Liver (tissue), 3 donors: ENCODE results near the gene CDC42BPA.

ENCODE experiments used
- ATF3 ChIP-seq: IDR thresholded peaks from 2 replicates; pipeline ENCODE4 v1.6.1; 2016; ENCODE audit warnings: antibody characterized with exemption
- CTCF ChIP-seq: fragments of 150-350 bp; IDR thresholded peaks from 2 replicates; pipeline ENCODE4 v1.5.1; 2017; ENCODE audit warnings: improper control_type of control experiment, low read depth, low read length; ENCODE audit not compliant: missing input control
- EGR1 ChIP-seq, 2 donors: IDR thresholded peaks; 2 replicates each; pipeline ENCODE4 v1.6.1; 2016 to 2018; ENCODE audit warnings: antibody characterized with exemption in 2 of 2, low read depth in 2 of 2
- FOXA1 ChIP-seq: IDR thresholded peaks from 2 replicates; pipeline ENCODE4 v1.6.1; 2016; ENCODE audit warnings: antibody characterized with exemption
- GABPA ChIP-seq, 2 donors: IDR thresholded peaks in 1 of 2; conservative IDR thresholded peaks in 1 of 2; 2 replicates each; pipeline ENCODE4 v1.6.1; 2016; ENCODE audit warnings: antibody characterized with exemption in 2 of 2, mild to moderate bottlenecking in 1 of 2, moderate library complexity in 1 of 2
- HNF4A ChIP-seq, 2 donors: conservative IDR thresholded peaks; 2 replicates each; pipeline ENCODE4 v1.6.1; 2016; ENCODE audit warnings: antibody characterized with exemption in 2 of 2, mild to moderate bottlenecking in 2 of 2
- JUND ChIP-seq, 2 donors: IDR thresholded peaks; 2 replicates each; pipeline ENCODE4 v1.6.1; 2016; ENCODE audit warnings: antibody characterized with exemption in 2 of 2
- MAX ChIP-seq: IDR thresholded peaks from 2 replicates; pipeline ENCODE4 v1.6.1; 2016; ENCODE audit warnings: antibody characterized with exemption
- RAD21 ChIP-seq, 2 donors: IDR thresholded peaks; 2 replicates each; pipeline ENCODE4 v1.6.1; 2016; ENCODE audit warnings: antibody characterized with exemption in 2 of 2, mild to moderate bottlenecking in 2 of 2
- REST ChIP-seq: IDR thresholded peaks from 2 replicates; pipeline ENCODE4 v1.6.1; 2016; ENCODE audit warnings: antibody characterized with exemption, mild to moderate bottlenecking
- SP1 ChIP-seq: IDR thresholded peaks from 2 replicates; pipeline ENCODE4 v1.6.1; 2018; ENCODE audit warnings: antibody characterized with exemption, mild to moderate bottlenecking
- TAF1 ChIP-seq: conservative IDR thresholded peaks from 2 replicates; pipeline ENCODE4 v1.6.1; 2016; ENCODE audit warnings: antibody characterized with exemption, mild to moderate bottlenecking
- YY1 ChIP-seq: IDR thresholded peaks from 2 replicates; pipeline ENCODE4 v1.6.1; 2016; ENCODE audit warnings: antibody characterized with exemption, mild to moderate bottlenecking
- donor health status: healthy.
- donor health status: healthy.

GRCh38 chr1:227306689-227307088, 11.6 kb downstream of the CDC42BPA start:
- TF ChIP-seq REST: no peak
- no peak for TF ChIP-seq CTCF
- no peak for TF ChIP-seq JUND (IDR thresholded peaks at IDR 0.05)
- TF ChIP-seq FOXA1: no peak
- TF ChIP-seq ATF3: no peak
- TF ChIP-seq MAX: no peak
- no peak for TF ChIP-seq HNF4A (conservative IDR thresholded peaks at IDR 0.05)
- TF ChIP-seq YY1: no peak
- no peak for TF ChIP-seq EGR1 (IDR thresholded peaks at IDR 0.05; ENCODE audit: low read depth in 2 of 2)
- TF ChIP-seq GABPA (IDR thresholded peaks at IDR 0.05 in 1 of 2, conservative IDR thresholded peaks at IDR 0.05 in 1 of 2): no peak
- no peak for TF ChIP-seq TAF1
- no peak for TF ChIP-seq SP1
- TF ChIP-seq RAD21 (IDR thresholded peaks at IDR 0.05): no peak
